Endothelial cell (in vitro differentiated cells): ENCODE measurements around the gene BTBD1. TPM values are rescaled to one million over a fixed set of nuclear protein-coding genes. Genes with fewer than 3 reads are reported as not detected.
A peak's percentile ranks its signal among the peaks of the same experiment; 100 is the strongest.

Experiments used
- DNase-seq: peaks from one replicate; pipeline ENCODE4 v3.0.0; 2021; ENCODE audit warnings: low spot score
- H3K27ac Mint-ChIP-seq: one replicate; pipeline ENCODE4 v1.8.0; 2021; ENCODE audit warnings: mixed read lengths, inconsistent platforms; ENCODE audit not compliant: unreplicated experiment
- H3K27me3 Mint-ChIP-seq: one replicate; pipeline ENCODE4 v1.8.0; 2021; ENCODE audit warnings: mild to moderate bottlenecking, moderate library complexity, mixed read lengths, inconsistent platforms; ENCODE audit not compliant: unreplicated experiment
- H3K36me3 Mint-ChIP-seq: one replicate; pipeline ENCODE4 v1.8.0; 2021; ENCODE audit warnings: mild to moderate bottlenecking, low read depth, mixed read lengths, inconsistent platforms; ENCODE audit not compliant: unreplicated experiment
- H3K4me1 Mint-ChIP-seq: one replicate; pipeline ENCODE4 v1.8.0; 2021; ENCODE audit warnings: mild to moderate bottlenecking, mixed read lengths, inconsistent platforms; ENCODE audit not compliant: unreplicated experiment
- H3K4me3 Mint-ChIP-seq: one replicate; pipeline ENCODE4 v1.8.0; 2021; ENCODE audit warnings: mild to moderate bottlenecking, mixed read lengths, inconsistent platforms; ENCODE audit not compliant: unreplicated experiment
- H3K9me3 Mint-ChIP-seq: one replicate; pipeline ENCODE4 v1.8.0; 2021; ENCODE audit warnings: mixed read lengths, inconsistent platforms; ENCODE audit not compliant: unreplicated experiment
- microRNA-seq: library from miRNA; unstranded; fragments of <30 nt; microRNA quantifications from one replicate; pipeline ENCODE4, GENCODE V29; 2020; ENCODE audit not compliant: unreplicated experiment
- total RNA-seq: library from RNA; stranded (reverse); fragmentation: NEBNext Ultra II Directional; extraction: Animal tissue kit (Norgen Biotek cat#: 25700); gene quantifications from one replicate; pipeline ENCODE4 v1.2.1, GENCODE V29; 2021; ENCODE audit not compliant: unreplicated experiment
- TF ChIP-seq, protein P1 (sequence below): fragments of 200-600 bp; sonication (generic); IDR thresholded peaks from one replicate; pipeline ENCODE4 v1.5.0; 2021; ENCODE audit warnings: antibody characterized with exemption; ENCODE audit not compliant: unreplicated experiment

Gene BTBD1
- total RNA-seq, 1 donor from 2014 or later = 47.2 TPM

DNA sequence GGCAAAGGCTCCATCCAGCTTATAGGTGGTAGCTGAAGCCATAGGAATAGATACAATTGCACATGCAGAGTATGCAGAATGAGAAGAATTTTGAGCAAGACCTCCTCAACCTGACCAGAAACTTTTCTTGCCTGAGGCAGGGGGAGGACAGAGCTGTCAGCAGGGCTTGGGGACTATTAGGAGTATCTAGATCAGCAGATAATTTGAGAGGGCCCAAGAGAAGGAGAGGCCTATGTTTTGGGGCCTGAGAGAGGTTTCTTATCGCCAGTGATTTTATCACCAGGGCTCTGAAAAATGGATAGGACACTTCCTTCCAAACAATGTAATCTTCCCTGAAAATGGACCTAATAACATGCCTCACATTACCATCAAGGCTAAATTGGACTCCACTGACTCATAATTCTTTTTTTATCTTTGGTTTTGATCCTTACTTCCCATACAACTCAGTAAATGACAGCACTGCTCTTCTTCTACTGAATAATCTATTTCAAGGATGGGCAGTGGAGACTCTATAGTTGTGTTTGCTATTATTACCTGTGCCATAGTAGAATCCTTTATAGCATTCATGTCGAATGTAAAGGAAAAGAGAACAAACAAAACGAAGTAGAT is 96.9 kb downstream of the BTBD1 start:
- Mint-ChIP-seq H3K4me1 (peaks cover 4% of the 10 kb centered on the region), H3K36me3 (no peaks in the 10 kb centered on the region), H3K9me3 (no peaks in the 10 kb centered on the region), H3K27me3 (peaks cover 2% of the 10 kb centered on the region), H3K4me3 (no peak overlapping the region), H3K27ac (no peak overlapping the region)
- TF ChIP-seq, protein P1, sequence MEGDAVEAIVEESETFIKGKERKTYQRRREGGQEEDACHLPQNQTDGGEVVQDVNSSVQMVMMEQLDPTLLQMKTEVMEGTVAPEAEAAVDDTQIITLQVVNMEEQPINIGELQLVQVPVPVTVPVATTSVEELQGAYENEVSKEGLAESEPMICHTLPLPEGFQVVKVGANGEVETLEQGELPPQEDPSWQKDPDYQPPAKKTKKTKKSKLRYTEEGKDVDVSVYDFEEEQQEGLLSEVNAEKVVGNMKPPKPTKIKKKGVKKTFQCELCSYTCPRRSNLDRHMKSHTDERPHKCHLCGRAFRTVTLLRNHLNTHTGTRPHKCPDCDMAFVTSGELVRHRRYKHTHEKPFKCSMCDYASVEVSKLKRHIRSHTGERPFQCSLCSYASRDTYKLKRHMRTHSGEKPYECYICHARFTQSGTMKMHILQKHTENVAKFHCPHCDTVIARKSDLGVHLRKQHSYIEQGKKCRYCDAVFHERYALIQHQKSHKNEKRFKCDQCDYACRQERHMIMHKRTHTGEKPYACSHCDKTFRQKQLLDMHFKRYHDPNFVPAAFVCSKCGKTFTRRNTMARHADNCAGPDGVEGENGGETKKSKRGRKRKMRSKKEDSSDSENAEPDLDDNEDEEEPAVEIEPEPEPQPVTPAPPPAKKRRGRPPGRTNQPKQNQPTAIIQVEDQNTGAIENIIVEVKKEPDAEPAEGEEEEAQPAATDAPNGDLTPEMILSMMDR = no peak
- no peak for DNase-seq

DNA sequence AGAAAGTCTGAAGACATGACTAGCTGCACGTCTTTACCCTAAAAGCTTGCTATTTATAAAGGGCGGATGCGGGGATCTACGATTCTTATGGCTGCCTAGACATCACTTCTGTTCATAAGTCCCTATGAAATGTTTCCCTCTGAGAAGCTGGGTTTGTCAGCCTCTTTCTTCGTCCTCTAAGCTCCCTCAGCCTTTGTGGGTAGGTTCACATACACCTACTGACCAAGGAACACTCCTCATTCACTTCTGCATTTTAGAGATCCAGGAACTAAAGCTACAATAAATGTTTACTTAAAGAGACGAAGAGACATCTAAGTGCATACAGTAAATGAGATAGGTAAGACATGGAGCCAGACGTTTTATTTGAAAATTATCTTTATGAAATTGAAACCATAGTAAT is 97.7 kb downstream of the BTBD1 start:
- TF ChIP-seq, protein P1 = no peak
- no peaks in the 10 kb centered on the region for H3K36me3 Mint-ChIP-seq
- no peaks in the 10 kb centered on the region for H3K9me3 Mint-ChIP-seq
- H3K4me3 Mint-ChIP-seq = no peak overlapping the region
- no peak overlapping the region for H3K27ac Mint-ChIP-seq
- peaks cover 4% of the 10 kb centered on the region for H3K4me1 Mint-ChIP-seq
- H3K27me3 Mint-ChIP-seq = peaks cover 2% of the 10 kb centered on the region
- no peak for DNase-seq

DNA sequence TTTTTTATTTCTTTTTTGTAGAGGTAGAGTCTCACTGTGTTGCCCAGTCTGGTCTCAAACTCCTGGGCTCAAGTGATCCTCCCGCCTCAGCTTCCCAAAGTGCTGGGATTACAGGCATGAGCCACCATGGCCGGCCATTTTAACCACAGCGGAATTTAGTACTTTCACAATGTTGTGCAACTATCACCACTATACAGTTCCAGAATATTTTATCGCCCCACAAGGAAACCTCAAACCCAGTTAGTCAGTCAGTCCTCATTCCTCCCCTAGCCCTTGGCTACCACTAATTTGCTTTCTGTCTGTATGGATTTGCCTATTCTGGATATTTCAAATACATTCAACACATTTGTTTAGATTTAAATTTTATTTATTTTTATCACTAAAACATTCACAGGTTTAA is 99.0 kb downstream of the BTBD1 start:
- TF ChIP-seq, protein P1 = no peak
- no peak overlapping the region for H3K27ac Mint-ChIP-seq
- no peak overlapping the region for H3K4me3 Mint-ChIP-seq
- H3K36me3 Mint-ChIP-seq = no peaks in the 10 kb centered on the region
- DNase-seq = no peak
- peaks cover 4% of the 10 kb centered on the region for H3K4me1 Mint-ChIP-seq
- peaks cover 2% of the 10 kb centered on the region for H3K27me3 Mint-ChIP-seq
- no peaks in the 10 kb centered on the region for H3K9me3 Mint-ChIP-seq

DNA sequence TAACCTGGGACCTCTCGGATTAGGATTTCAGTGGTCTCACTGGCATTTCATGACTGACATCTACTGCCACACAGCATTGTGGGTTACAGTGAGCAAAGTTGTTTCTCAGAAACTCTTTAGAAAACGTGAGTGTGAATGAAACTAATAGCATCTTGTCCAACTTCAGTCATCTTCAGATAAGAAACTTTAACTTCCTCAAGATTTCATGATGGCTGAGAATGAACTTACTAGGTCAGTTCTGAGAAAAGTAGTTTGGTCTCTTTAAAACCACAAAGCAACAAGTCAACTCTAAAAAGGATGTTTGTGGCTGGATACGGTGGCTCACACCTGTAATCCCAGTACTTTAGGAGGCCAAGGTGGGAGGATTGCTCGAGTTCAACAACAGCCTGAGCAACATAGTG is 100.4 kb downstream of the BTBD1 start:
- H3K27me3 Mint-ChIP-seq = peaks cover 2% of the 10 kb centered on the region
- no peaks in the 10 kb centered on the region for H3K36me3 Mint-ChIP-seq
- no peak overlapping the region for H3K27ac Mint-ChIP-seq
- no peak overlapping the region for H3K4me3 Mint-ChIP-seq
- no peak for DNase-seq
- TF ChIP-seq, protein P1 = no peak
- H3K9me3 Mint-ChIP-seq = no peaks in the 10 kb centered on the region
- H3K4me1 Mint-ChIP-seq = peaks cover 4% of the 10 kb centered on the region

Small RNAs within 50 kb of the gene (microRNA-seq; reads per million reads assigned to microRNA genes)
- 1.8 reads per million, percentile 27 among the genes with 10 or more reads in this experiment for gene MIR4515

Other genes with a start within 250 kb of the BTBD1 start
- 3.0 TPM for gene HOMER2, start 114.5 kb downstream of the BTBD1 start, total RNA-seq
- gene RAMAC, start 81.0 kb downstream of the BTBD1 start, total RNA-seq = 23.6 TPM
- gene C15orf40, start 55.6 kb downstream of the BTBD1 start, total RNA-seq = 17.4 TPM
- gene TM6SF1, start 40.4 kb upstream of the BTBD1 start, total RNA-seq = 6.0 TPM
- 91.2 TPM for gene HDGFL3, start 140.6 kb upstream of the BTBD1 start, total RNA-seq
- 14.4 TPM for gene BNC1, start 217.4 kb upstream of the BTBD1 start, total RNA-seq